ELF-1 (cell line): Measurements from ENCODE around the gene RELN.

Experiments
- DNase-seq: peaks from one replicate; pipeline ENCODE4 v3.0.0-alpha.2; 2016; ENCODE audit warnings: low read depth, low spot score

The RELN gene

DNA sequence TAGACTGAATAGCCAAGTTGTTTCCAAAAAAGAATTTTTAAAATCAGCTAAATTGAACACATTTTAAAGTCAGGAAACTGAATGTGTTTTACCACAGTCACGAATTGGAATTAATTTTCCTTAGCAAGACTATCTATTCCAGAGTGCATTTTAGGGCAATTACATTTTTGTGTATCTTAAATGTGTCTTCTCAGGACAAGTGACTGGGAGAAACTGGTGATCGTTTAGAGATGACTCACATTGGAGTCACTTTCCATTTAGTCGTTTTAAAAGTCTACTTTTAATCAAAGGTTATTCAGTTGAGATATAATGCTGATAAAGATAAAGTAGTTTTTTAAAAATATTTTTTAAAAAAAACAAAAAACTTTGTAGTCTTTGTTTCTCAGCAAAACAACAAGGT lies 351.7 kb downstream of the RELN start:
- DNase-seq = no peak

DNA sequence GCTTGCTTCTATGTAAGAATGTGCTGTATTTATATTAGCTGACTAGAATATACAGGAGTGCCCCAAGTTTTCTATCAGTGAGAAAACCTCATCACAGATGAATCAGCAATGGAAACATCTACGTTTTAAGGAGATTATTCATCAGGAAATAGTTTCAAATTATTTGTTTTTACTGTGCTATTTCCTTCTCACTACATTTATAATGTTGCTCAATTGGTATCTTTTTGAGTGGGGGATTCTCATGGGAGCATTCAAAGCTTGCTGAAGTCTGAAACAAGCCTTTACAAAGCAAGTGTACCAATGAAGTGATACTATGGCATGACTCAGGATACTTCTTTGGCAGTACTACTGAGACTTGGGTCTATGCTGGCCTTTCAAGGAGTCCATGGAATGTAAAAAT lies 352.4 kb downstream of the RELN start:
- DNase-seq = no peak

DNA sequence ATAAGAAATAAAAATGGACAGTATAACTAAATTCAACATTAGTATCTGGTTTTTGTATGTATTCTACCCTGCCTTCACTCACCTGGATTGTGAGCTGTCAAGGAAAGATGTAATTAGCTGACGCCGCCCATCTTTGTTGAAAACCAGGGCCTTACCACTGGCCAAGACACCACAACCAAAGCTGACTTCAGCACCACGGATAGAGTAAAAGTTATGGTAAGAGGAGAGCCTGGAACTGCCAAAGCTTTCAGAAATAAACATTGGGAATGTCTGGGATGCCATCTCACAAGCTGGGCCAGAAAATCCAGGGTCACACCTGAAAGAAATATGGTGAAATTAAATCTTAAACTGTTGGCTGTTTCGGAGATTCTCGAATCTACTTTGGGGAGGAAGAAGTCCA lies 353.3 kb downstream of the RELN start:
- DNase-seq = peak; percentile 1

DNA sequence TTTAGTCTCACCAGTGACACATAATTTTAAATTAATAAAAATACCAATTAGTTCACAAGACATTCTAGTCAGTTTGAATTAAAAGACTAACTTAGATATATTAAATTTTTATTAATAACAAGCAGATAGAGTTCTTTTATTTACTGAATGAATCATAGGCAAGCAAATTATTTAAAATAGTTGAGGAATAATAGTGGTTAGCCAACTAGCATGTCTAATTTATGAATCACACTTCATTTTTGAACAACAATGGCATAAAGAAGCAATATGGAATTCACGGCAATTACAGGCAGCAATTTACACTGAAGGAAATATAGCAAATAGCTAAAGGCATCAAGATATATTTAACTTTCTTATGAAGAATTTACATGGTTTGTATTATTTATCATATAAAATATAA lies 356.5 kb downstream of the RELN start:
- no peak for DNase-seq

DNA sequence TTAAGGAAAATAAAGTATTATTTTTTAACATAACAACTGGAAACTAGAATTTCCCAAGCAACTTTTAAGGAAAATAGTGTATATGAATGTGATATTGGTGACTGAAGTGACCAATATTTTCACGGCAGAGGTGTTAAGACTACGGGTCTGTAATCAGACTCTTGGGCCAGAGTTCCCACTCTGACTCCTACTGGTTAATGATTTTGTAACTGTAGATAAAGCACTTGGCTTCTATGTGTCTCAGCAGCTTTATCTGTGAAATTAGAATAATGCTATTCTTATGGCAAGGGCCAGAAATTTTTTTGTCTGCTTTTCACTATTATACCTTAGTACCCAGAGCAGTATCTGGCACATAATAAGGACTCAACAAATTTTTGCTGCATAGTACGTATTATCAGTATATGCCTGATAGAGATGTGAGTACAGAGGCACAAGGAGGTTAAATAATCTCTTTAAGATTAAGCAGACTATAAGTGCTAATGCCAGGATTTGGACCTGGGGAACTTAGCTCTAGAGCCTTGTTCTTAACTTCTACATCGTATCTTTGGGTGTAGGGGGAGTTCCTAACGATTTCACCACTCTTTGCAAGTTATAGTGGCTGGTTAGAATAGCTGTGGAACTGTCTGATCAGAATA lies 357.3 kb downstream of the RELN start:
- DNase-seq = no peak

DNA sequence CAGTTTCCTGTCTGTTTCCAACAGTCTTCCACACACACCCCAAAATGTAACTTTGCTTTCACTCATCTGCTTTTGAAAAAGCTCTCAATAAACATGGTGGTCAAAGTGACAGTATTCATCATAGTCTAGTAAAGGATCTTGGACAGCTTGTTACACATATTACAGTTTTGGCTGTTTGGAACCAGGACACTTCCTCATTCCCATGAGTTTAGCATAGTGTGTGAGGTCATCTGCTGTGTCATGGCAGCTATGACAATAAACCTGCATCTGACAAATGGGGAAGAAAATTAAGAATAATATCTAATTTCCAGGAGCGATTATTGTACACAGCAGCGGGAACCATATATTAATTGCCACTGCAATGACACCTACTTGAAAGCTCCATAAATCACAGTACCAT lies 359.1 kb downstream of the RELN start:
- DNase-seq = no peak

DNA sequence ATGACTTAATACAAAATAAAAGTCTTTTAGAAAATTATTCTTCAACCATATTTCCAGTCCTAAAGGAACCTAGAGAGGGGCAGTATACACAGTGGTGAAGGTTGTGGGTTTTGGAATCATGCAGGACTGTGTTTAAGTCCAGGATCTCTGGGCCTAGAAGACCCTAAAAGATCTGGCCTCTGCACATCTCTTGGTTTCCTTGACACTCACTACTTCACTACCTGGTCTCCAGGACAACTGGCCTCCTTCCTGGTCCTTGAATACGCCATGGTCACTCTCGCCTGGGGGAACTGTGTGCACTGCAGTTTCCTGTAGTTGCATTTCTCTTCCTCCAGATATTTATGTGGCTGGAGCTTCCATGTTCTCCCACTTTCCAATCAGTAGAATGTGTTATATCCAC lies 360.7 kb downstream of the RELN start:
- DNase-seq = no peak

DNA sequence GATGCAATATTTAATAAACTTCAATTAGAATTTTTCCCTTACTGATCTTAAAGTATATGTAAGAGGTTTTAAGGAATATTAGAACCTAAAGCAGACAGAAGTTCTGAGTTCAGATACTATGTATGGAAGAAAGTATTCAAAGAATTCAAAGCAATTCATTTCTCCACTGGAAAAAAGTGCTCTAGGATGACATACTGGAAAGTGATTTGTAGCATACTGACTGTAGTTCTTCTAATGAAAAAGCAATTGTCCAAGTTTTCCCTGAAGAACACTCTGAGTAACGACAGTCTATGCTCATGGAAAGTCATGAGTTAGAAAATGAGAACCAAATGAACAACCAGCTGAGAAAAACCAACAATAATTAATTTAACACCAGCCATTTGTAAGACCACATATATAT lies 362.7 kb downstream of the RELN start:
- no peak for DNase-seq

DNA sequence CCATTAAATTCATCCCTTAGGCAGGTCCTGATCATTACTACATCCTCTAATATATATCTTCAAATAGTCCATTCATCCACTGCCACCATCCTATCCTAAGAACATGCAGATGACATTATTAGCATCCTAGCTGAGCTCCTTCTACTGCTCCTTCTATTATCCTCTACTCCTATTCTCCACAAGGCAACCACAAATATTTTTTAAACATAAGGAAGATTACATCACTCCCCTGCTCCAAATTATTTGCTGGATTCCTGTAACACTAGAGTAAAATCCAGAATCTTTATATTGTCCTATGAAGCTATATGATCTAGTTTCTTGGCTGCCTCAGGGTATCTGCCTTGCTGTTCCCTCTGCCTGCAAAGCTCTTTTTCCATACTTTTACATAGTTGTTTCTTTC lies 367.2 kb downstream of the RELN start:
- no peak for DNase-seq

DNA sequence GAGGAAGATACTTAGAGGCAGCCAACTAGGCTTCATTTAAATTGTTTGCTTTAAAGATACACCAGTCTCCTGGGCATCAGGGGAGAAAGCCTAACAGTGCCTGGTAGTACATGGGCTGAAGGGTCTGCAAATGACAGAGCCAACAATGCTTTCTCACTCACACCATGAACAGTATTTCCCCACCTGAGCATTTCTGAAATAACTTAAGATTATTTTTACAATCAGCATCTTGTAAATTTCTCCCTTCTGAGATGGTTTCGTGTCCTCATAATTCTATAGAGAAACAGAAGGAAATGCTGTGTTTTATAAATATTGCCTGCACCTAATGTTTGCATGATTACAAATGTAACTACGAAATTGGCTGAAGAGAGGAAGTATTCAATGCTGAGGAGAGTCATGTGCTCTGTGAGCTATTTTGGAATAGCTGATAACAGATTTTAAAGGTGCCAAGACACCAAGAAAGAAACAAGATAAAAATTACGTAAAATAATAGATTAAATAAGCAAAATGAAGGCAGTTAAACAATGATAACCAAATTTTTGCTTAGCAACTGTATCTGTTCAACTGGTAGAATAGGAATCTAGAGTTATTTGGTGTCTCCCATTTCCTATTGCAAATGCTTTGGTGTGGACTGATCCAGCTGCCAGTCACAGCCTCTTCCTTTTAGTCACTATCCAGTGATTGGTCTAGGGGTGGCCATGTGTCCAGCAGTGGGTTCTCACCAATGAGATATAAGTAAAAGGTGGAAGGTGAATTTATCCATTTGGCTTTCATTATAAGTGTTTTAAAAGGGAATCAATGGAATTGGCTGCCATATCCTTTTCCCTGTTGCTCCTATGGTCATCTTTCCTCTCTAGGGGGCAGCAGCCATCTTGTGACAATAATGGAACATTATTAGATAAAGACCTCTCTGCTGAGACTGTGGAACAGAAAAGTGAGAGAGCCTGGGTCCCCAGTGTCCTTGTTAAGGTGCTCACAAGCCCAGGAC lies 375.5 kb downstream of the RELN start:
- DNase-seq = no peak

DNA sequence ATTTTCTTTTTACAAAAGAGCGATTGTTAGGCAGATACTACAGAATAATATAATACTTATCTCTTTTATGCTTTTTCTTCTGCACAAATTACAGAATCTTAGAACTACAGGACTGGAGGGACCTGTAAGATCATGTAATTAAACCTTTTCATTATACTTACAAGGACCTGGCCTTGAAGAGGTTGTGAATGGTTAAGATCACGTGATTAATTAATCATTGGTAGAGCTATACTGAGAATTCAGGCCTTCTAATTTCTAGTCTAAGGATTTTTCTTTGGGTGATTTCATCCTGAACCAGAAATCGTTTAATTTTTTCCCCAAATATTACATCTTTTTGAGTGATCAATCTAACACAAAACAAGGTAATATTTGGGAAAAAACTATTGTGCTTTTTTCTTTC lies 379.7 kb downstream of the RELN start:
- DNase-seq = no peak

DNA sequence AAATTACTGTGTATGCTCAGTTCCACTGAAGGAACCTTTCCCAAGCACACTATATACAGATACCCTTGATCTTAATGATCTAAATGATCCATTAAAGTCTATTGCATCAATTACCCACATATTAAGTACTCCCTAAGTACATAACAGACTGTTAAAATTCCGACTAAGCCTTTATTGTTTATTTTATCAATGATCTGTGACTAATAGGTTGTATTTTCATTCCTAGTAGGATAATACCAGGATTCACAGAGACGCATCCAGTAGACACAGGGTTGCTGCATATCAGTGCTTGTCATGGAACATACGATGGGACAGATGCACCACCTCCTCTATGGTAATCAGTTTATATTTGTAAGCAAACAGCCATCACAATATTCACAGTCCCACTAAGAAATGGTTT lies 383.8 kb downstream of the RELN start:
- no peak for DNase-seq

DNA sequence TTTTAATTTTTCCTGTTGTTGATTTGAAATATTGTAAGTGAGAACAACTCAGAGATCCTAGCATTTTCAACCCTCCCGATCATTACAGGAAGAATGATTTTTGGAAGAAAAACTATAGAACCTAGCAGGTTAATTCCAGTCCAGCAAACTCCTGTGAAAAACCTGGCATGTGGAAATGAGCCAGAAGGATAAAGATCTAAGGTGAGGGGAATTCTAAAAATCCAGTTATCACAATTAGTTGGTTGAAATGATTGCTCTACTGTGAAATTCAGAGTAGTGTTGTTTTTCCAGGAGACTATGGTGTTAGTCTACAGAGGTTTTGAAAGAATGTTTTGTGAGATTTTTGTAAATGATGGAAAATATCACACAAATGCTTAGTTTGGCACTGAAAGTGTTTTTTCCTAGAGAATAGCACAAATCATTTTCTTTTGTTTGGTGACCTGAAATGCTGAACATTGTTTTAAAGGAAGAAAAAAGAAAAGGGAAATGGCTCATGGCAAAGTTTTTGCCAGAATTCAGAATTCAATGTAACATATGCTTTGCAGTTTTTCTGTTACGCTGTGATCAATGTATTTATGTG lies 391.0 kb downstream of the RELN start:
- no peak for DNase-seq

DNA sequence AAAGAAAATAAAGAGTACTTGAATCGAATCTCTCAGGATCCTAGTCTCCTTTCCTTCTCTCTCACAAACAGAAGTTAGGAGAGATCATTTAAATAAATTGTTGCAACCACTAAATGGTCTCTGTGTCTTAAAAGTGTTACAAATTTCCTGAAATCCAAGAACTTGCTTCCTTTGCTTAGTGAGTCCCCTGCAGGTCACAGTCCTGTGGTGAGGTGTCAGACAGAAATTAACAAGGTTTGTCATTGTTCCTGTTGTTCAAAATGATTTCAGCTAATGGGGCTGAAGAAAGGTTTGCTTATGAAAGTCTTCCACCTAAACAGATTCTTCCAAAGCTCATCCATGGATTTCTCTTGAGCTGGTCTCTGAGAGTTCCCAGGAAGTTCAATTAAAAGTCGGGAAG lies 391.9 kb downstream of the RELN start:
- DNase-seq = no peak

DNA sequence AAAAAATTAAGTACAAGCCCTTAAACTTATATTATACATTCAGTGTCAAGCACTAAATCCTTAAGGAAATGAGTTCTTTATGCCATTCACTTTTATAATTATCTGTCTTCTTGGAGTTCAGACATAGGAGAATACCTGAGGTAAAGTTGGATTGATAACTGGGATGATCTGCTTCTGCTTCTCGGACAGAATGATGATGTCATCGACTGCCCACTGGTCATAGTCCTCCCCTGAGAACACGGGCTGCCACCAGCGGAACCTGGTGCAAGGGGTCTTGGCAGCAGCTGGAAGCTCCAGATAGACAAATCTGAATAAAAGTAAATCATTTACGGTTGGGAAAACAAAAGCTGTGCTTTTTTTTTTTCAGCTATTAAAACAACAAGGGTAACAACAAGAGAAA lies 395.3 kb downstream of the RELN start:
- no peak for DNase-seq

DNA sequence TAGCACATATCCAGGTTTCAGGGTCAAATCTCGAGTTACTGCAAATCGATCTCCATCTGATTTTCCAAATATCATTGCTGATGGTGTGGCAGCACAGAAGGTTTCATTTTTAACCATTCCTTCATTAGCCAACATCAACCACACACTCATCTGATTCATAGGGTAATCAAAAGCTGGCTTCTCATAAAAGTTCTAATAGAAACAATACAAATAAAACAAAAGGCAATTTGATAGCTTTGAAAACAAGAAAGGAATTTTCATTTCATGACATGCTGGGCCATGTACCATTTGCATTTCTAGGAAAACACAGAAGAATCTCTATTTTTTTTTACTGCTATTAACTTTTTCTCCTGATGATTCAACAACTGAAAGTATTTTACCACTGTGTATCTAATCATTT lies 395.8 kb downstream of the RELN start:
- DNase-seq = no peak

DNA sequence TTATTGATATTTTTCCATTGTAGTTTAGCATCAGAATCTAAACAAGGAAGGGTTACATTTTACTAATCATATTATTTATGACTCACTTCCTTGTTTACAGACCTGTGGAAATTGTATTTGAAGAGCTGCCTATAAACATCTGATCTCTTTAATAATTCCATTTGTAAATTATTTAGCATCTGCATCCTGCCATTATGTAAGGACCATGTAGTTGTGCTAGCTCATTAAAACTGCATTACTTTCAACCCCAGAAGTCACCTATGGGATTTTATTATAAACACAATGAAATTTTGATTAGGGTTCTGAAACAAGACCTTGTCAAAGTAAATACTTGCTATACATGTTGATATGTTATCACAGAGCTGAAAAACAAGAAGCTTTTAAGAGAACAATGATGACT lies 396.6 kb downstream of the RELN start:
- DNase-seq = no peak

DNA sequence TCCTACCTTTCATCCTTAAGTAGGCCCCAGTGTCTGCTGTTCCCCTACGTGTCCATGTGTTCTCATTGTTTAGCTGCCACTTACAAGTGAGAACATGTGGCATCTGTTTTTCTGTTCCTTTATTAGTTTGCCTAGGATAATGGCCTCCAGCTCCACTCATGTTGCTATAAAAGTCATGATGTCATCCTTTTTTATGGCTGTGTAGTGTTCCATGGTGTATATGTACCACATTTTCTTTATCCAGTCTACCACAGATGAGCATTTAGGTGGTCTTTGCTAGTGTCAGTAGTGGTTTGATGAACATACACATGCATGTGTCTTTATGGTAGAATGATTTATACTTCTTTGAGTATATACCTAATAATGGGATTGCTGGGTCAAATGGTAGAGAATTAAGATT lies 397.3 kb downstream of the RELN start:
- DNase-seq = no peak

DNA sequence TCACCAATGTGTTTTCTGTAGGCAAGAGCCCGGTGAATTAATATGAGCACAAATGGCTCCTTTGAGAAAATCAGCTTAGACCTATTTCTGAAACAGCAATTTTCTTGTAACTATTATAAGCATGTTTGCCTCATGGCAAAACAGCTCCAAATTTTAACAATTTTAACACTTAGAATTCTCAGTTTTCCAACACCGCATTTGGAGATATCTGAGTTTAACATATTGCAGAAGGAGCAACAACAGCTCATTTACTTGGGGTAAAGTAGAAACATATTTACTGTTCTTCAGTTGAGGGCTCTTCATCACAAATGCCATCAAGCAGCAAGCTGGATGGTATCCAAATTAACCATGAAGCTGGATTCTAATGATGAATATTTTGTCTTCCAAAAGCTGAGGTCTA lies 409.4 kb downstream of the RELN start:
- DNase-seq = no peak

DNA sequence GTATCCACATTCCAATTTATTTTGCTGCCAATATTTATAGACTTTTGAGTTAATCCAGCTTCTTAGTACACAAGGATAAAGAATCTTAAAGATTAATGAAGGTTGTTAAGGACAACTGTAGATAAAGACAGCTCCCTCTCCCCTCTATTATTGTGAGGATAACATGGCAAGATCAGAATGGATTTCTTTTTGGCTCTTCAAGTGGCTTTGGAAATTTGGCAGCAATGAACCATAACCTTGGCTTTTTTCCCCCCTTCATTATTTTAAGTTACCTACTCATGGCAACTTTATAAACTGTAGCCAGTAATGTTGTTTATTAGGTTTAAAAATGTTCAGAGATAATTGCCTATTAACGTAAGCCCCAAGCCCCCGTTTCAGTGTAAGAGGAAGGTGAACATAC lies 412.4 kb downstream of the RELN start:
- no peak for DNase-seq

DNA sequence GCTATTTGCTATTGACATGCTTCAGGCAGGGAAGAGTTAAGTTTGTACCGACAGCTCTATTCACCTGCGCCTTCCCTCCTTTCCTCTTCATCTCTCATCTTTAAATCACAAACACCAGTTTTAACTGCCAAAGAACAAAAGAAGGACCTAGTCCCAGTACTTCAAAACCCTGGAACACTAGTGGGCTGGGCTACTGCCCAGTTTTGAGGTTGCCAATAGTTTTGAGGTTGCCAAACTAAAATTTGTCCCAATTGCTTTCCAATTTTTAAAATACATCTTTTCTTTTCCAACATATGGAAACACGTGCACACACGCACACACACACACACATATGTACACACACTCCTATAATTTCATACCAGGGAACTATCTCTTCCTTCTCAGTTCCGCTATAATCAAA lies 412.8 kb downstream of the RELN start:
- DNase-seq = no peak

DNA sequence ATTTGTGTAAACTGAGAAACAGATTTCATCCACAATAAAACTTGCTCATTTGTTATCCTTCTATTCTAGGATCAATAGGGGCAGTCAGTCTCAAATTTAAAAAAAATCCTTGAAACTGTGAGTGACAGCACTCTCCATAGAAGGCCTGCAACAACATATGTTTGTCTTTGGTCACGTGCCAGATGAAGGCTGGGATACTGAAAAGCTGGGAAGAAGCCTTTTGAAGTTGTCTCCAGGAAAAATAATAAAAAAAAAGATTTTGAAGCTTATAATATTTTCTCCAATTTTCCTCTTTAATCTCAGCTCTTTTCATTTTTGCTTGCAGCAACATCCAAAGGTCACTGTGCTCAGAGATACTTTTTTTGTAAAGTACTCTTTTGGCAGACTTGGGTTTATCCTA lies 414.9 kb downstream of the RELN start:
- DNase-seq = no peak

DNA sequence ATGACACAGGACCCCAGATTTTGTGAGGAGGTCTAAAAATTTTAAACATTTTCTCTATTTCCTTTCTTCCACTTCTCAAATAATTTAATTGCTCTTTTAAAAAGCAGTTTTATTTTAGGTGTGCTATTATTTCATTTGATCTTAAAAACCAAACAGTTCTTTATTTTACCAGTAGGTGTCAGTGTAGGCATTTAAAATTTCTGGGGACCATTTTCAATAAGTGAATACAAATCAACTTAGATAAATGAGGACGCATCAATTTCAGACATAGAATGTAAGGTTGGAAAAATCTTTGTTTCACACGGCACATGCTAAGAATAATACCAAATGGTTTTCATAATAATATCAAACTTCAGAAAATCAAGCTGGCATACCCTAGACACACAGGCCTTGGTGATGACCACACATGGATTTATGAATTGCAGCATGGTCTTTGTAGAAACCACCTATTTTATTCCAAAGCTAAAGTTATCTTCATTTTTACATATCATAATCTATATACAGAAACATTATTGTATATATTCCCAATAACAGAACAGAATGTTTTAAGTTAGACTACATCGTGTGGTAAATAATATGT lies 415.9 kb downstream of the RELN start:
- DNase-seq = no peak
